ENCODE measurements around the gene FOXO3.

Gene FOXO3

GRCh38 chr6:108587258-108588059, 26.7 kb downstream of the FOXO3 start:
- no peak for TF ChIP-seq CTCF (IDR thresholded peaks at IDR 0.05; ENCODE audit: extremely low read depth, missing control alignments)
- no peak for DNase-seq (ENCODE audit: low spot score)

- TF ChIP-seq CTCF (IDR thresholded peaks at IDR 0.05; ENCODE audit: extremely low read depth, missing control alignments): no peak
- no peak for DNase-seq (ENCODE audit: low spot score)
Measured at GRCh38 chr6:108588586-108588985, 27.9 kb downstream of the FOXO3 start.

GRCh38 chr6:108589244-108589791, 28.6 kb downstream of the FOXO3 start:
- peak; percentile 22 for DNase-seq (ENCODE audit: low spot score)
- no peak for TF ChIP-seq CTCF (IDR thresholded peaks at IDR 0.05; ENCODE audit: extremely low read depth, missing control alignments)

GRCh38 chr6:108591040-108591816, 30.5 kb downstream of the FOXO3 start:
- TF ChIP-seq CTCF (IDR thresholded peaks at IDR 0.05; ENCODE audit: extremely low read depth, missing control alignments): no peak
- DNase-seq (ENCODE audit: low spot score): no peak

GRCh38 chr6:108592371-108593337, 31.9 kb downstream of the FOXO3 start:
- no peak for TF ChIP-seq CTCF (IDR thresholded peaks at IDR 0.05; ENCODE audit: extremely low read depth, missing control alignments)
- peak; percentile 52 for DNase-seq (ENCODE audit: low spot score)

- DNase-seq (ENCODE audit: low spot score): no peak
- no peak for TF ChIP-seq CTCF (IDR thresholded peaks at IDR 0.05; ENCODE audit: extremely low read depth, missing control alignments)
Measured at GRCh38 chr6:108594151-108594550, 33.4 kb downstream of the FOXO3 start.

All from GM20000 (cell line).